HG02943 (cell line): ENCODE results near the gene UBAC1.

Experiments
- ATAC-seq: cut with Tn5 transposase; IDR thresholded peaks from one replicate; pipeline ENCODE4 v1.9.1; 2021; ENCODE audit warnings: mild to moderate bottlenecking, low read depth, moderate library complexity; ENCODE audit not compliant: unreplicated experiment

Gene UBAC1

GRCh38 chr9:135887585-135888050 lies 73.6 kb downstream of the UBAC1 start:
- no peak for ATAC-seq

DNA sequence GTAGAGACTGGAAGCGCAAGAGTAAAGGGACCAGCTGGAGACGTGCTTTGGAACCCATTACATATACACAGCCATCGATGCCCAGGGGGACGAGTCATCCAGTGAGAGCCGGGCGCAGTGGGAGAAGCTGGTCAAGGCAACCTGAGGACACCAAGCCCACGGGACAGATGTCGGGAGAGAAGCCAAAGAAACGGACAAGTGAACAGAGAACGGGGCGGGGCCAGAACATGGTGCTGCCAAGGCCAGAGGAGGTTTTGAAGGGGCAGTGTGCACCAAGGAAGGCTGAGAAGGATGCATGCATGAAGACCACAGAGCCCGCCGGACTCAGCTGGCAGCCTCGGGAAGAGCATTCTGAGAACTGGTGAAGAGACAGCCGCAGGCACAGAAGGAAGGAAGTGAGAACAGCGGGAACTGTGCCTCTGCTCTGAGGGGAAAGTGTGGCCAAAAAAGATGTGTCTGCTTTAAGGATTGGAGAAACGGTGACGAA lies 74.1 kb downstream of the UBAC1 start:
- ATAC-seq: no peak

GRCh38 chr9:135886147-135886981 lies 74.8 kb downstream of the UBAC1 start:
- no peak for ATAC-seq

- no peak for ATAC-seq
These were observed 75.9 kb downstream of the UBAC1 start for GRCh38 chr9:135885100-135885853.

DNA sequence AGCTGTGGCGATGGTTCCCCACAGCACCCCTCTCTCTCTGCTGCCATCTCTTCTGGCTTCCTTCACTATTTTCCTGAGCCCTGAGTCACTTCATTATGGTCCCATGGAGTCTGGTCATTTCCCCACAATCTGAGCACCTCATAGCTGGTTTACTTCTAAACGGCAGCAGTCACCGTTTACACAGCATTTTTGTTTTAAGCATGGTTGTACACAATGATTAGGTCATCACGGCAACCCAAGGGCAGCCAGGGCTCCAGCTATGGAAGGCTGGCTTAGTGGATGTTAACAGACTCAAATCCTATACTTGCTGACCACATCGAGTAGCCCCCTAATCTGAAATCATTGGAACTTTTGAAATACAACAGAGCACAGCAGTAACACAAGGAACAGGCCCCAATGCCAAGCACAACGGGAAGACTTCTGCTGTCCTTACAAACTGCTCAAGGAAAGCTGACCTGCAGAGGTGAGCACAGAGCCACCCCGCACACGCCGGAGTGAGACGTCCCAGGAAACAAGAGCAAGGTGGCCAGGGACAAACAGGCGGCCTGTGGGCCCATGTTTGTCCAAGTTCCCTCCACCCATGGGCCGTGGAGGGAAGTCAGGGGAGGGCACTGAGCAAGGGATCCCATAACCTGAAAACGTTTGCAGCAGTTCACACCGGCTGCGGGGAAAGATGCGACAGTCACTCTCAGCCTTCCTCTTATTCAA lies 76.7 kb downstream of the UBAC1 start:
- no peak for ATAC-seq

DNA sequence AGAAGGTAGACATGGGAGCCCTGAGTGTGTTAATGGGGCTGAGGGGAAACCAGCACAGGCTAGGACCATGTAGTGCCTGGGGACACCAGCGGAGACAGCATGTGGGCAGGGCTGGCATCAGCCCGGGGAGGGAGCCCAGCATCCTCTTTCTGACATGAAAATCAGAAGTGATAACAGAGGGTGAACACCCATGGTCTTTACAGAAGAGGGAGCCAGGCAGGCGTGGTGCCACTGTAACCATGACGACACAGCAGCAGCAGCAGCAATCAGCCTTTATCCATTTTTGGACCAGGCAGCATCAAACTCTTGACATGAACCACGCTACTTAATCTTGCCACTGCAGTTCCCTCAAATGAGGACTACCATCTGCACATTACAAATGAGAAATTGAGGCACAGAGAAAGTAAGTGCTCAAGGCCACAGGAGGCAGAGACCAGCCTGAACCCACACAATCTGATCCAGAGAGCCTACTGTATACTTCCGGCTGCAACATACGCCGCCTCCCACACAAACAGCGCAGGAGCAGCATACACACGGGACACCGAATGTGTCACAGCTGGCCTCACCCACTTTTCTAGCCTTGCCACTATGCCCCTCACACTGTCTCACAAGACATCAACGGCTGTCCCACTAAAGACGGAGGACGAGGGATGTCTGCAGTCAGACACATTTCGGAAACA lies 77.6 kb downstream of the UBAC1 start:
- ATAC-seq: no peak
